HG02885 (cell line): ENCODE data around the gene SPCS2.

ENCODE experiments used
- ATAC-seq: cut with Tn5 transposase; IDR thresholded peaks from one replicate; pipeline ENCODE4 v1.9.1; 2021; ENCODE audit warnings: mild to moderate bottlenecking; ENCODE audit not compliant: unreplicated experiment, poor library complexity

SPCS2 gene

DNA sequence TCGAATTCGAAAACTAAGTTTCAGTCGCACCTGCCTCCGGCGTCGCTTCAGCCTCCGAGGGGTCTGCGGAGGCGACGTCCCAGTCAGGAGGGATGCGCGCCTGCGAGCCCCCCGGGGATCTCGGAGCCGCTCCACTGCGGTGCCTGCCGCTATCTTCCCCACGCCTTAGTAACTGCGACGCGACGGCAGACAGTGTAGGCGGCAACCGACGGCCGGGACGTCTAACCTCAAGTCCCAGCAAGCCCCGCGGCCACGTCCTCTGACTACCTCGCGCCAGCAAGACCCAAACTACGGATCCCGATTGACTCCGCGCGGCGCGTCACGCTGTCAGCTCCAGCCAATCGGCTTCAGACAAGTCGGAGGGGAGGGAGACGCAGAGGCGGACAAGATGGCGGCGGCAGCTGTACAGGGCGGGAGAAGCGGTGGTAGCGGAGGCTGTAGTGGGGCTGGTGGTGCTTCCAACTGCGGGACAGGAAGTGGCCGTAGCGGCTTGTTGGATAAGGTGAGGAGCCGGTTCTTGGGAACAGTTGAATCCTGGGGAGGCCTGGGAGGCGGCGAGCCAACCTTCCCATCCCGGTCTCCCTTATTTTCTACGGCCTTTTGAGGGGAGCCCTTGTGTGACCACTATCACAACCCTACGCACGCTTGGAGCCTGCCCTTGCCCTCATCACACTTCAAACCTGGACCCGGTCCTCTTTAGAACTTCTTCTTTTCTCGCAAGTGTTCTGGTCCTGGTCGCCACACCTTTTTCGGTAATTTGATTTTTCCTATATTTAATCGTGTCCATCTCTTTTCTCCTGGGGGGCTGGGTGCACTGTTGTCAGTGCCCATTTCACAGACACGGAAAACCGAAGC, at the start of gene SPCS2, which contains the start of gene XRRA1:
Gene SPCS2 (plus strand): TSS at position 369 of the 855 bp plus-strand sequence. CDS start 20 bp downstream, at position 389.
Gene XRRA1 (minus strand): TSS at position 194 of the 855 bp plus-strand sequence. CDS start 8,213 bp downstream, outside the sequence.
- ATAC-seq, result peak; percentile 93

- no peak for ATAC-seq
These were observed 46.7 kb upstream of the SPCS2 start for GRCh38 chr11:74902342-74902741.

DNA sequence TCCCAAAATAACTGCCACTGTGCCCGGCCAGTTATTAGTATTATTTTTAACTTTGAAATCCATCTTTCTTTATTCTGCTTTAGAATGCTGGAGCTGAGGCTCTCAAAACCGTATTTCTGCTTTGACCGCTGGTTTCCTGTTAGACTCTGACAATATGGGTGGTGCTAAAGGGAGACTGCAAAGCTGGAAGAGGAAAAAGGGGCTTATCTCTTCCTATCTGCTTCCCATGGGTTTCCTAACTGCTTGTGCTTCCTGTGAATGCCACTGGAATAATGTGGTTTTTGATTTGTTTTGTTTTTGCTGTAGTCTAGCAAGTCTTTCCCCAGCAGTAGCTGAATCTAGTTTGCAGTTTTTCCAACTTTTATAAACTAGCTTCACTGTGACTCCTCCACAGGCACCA, 43.7 kb upstream of the SPCS2 start:
- ATAC-seq, result no peak

DNA sequence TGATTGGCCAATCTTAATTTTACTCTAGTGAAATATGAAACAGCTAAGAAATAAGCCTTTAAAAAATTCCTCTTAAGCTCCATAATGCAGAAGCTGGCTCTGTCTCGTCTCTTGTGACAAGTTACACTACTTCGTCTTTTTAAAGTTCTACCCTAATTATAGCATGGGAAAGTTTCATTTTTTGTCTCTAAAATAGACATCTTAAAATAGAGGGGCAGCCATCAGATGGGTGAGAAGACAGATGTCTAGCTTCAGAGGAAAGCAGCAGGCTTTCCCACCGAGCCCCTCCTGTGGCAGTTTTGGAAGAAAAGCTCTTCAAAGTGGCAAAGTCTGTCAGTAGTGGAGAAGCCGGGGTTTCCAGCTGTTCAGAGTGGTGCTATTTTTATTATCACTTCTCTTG, 39.7 kb upstream of the SPCS2 start:
- ATAC-seq, result no peak

DNA sequence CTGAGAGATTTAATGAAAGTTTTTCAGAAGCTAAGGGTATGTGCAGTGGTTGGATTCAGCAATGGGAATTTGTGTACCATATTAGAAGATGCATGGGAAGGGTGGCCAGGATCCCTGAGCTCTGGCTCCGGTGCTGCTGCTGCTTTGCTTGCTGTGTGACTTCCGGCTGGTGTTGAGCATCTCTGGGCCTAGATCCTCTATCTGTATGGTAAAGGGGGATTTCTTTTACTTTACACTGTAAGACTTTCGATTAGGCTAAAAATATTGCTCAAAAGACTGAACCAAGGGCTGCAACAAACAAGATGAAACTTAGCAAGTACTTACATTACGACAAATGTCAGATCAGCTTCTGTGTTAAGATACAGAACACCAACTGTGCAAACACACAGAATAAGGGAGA, 39.3 kb upstream of the SPCS2 start:
- ATAC-seq, result no peak

GRCh38 chr11:74923125-74923524, 25.9 kb upstream of the SPCS2 start:
- no peak for ATAC-seq

DNA sequence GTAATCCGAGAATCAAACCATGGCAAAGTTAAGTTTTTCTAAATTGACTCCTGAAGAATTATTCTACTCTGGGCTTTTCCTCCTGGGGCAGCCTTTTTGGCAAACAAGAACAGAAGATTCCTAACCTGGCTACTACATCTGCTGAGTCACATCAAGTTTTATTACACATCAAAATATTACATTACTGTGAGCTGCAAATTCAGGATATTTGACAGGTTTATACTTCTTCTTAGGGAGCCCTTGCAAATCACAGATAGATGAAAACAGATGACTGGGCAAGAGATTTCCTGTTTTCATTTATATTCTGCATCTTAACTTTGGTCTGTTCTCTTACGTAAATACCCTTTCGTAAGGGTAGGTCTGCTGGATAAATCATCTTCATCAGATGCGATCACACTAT, 23.8 kb upstream of the SPCS2 start:
- ATAC-seq, result no peak

DNA sequence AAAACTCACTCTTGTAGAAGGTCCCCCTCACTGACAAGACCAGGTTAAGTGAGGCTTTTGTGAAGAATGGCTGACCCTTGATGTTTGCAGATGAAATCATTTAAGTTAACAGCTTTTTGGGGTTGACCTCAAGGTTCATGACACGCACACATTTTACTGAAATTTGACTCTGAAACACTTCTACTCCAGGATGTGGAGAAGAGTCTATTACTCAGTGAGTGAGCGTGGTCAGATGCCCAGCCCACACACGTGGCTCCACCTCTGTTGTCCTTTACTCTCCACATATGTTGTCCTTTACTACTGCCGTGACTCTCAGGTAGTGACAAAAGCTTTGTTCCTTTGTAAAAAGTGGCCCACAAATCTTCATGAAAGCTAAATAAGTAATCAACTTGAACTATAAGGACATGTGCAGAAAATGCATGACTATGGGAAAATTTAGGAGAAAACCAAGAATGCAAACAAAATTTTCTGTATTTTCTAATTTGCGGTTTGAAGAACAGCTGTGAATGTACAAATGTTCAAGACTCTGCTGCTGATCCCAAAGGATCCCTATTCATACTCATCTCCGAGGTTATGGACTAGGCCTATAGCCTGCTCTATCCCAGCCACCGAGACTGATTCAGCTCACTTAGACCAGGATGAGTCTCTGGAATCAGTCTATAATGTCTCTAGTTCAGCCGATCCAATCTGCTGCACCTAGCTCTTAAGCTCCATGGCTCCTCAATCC, 22.6 kb upstream of the SPCS2 start:
- no peak for ATAC-seq

- no peak for ATAC-seq
These were observed 21.6 kb upstream of the SPCS2 start for GRCh38 chr11:74927496-74927895.

DNA sequence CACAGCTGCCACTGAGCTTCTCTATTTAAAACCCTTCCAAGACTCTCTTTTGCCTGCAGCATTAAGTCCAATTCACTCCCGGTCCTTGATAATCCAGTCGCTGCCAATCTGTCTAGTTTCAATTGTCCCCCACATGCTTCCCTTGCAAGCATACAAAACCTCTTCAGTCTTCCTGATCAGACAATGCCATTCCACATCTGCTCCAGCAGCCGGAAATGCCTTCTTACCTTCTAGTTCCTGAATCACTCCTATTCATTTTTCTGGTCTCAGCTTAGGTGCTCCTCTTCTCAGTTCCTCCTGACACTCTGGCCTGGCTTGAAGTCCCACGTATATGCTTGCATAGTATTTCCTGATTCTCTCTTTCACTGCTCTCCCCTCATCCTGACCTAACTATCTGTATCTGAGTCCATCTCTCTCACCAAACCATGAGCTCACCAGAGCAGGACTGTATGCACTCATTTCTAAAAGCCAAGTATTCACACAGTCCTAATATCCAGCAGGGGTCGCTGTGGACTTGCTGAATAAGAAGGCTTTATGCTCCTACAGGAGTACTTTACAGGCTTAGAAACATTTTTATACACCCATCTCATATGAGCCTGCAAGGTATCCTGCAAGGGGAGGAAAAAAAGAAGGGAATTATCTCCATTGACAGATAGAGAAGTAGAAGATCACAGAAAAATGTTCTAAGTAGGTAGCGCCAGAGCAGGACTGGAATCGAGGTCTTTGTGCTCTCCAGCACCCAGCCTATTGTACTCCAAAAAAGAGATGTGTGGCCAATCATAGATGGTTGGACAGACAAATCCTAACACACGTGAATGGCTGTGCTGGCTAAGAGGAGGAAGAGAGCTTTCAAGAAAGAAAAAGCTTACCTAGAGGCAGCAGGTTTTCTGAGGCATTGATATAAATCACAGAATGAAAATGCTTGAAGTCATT, 19.4 kb upstream of the SPCS2 start:
- ATAC-seq, result no peak

GRCh38 chr11:74932169-74932568, 16.9 kb upstream of the SPCS2 start:
- no peak for ATAC-seq

DNA sequence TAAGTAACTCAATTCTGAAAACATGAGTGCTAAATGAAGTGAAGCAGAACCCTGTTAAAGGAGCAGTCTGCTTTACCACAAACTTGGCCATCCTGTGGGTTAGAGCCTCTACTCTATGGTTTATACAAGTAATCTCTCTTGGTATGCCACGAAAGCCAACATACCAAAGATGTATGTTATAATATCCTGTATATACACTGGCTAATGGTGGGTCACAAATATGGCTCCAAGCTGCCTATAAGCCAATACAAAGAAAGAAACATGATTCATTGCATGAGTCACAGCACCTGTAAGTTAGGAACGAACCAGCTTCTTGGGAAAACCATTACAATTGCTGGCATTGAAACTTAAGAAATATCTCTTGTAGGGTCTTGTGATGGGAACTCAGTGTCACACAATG, 16.3 kb upstream of the SPCS2 start:
- ATAC-seq, result no peak

- no peak for ATAC-seq
These were observed 15.3 kb upstream of the SPCS2 start for GRCh38 chr11:74933765-74934164.

DNA sequence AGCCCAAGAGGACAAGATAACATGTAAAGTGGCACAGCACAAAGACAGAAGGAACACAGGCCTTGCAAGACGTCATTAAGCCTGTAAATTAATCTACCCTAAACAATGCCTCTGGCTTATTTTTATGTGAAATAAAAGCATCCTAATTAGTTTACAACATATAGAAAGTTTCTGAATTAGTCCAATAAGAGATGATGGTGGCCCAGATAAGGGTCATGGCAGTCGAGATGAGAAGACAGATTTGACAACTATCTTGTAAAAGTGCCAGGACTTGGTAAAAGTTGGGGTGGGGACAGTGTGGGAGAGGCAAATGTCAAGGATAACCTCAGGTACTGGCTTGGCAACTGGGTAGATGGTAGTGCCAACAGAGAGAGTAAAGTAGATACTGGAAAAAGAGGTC, 13.8 kb upstream of the SPCS2 start:
- no peak for ATAC-seq

DNA sequence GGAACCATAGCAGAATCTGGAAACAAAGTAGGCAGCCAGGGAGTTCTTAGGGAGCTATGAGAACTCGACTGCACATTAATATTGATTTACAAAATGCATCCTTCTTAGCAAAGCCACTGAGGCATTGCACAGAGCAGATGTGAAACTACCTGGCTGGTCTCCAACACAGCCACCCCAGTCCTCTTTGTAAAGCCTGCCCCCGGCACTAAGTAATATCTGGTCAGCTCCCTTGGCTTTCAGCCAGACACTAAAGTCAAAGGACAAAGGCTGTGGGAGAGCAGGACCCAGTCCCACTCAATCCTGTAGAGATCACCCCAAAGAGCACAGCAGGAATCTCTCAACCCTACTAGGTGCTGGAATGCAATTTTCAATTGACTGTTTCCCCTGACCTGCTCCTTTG, 13.0 kb upstream of the SPCS2 start:
- ATAC-seq, result no peak

DNA sequence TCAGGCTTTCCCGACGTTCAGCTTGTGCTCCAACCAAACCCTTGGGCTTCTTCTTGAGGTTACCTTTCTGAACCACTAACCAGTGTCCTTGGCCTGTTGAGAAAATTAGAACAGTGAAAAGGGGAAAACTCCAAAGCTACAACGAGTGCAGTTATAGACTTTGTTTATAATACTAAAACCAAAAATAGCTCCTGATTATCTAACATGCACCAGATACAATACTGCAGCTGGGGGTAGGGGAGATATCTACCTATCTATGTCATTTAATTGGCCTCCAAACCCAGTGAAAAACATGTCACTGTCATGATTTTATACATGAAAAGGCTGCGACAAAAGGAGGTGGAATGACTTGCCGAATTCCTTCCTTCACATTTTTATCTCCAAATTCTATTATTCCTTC, 12.1 kb upstream of the SPCS2 start:
- no peak for ATAC-seq

GRCh38 chr11:74937696-74938475, 11.2 kb upstream of the SPCS2 start:
- ATAC-seq, result no peak

DNA sequence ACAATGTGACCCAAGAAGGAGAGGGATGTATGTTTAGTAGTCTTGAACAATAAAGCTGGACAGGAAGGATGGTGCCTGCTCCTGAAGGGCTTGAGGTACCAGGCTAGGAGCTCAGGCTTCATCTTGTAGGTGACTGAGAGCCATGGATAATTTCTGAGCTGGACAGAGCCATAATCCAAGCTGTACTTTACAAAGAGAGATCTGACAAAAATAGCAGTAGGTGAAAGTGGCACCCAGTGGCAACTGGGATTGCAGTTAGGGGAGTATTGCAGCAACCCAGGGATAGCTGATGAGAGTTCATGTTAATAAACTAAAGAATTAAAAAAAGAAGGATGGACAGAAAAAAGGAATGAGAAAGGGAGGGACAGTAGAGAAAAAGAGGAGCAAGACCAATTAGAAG, 7.6 kb upstream of the SPCS2 start:
- ATAC-seq, result no peak

DNA sequence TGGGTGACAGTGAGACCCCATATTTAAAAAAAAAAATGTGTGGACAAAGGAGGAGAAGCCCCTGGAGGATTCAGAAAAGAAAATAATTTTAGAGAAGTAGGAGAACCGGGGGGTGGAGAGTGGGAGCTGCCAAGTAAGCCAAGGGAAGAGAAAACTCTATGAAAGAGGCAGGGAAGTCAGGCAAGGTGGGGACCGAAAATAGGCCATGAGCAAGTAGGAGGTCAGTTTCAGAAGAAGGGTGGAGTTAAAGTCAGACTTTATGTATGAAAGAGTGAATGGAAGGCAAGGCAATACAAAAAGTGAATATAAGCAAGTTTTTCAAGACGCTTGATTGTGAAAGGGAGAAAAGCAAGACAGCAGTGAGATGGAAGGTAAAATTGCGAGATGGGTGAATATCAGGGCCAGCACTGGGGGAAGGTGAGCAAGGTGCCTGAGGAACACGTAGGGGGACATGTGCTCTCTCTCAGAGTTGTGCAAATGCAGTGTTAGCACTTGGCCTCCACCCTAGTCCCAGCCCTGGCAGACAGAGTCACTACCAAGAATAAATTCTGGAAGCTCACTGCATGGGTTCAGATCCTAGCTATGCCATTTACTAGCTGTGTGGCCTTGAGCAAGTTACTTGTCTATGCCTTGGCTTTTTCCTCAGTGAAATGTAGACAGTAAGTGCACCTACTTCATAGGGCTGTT, 6.8 kb upstream of the SPCS2 start:
- ATAC-seq, result no peak
